GM23338 (cell line): ENCODE measurements around the gene EPPIN. TPM values are rescaled to one million over a fixed set of nuclear protein-coding genes. Genes with fewer than 3 reads are reported as not detected.

Experiments used
- ATAC-seq: fragments of 200-7000 bp; cut with Tn5 transposase; 3 replicates; pipeline ENCODE4 v1.9.1; 2020
- DNase-seq: peaks from one replicate; pipeline ENCODE4 v3.0.0-alpha.2; 2015; ENCODE audit warnings: low spot score
- H2AFZ ChIP-seq: fragments of 200-600 bp; sonication (generic); 2 replicates; pipeline ENCODE4 v1.8.0; 2016; ENCODE audit warnings: antibody characterized with exemption, mild to moderate bottlenecking, moderate library complexity
- H3F3A ChIP-seq: fragments of 200-600 bp; sonication (generic); replicated peaks from 2 replicates; pipeline ENCODE4 v1.8.0; 2017; ENCODE audit warnings: antibody characterized with exemption, mixed run types, low read depth
- H3K27ac ChIP-seq: fragments of 200-600 bp; sonication (generic); 2 replicates; pipeline ENCODE4 v1.6.1; 2016; ENCODE audit warnings: low read depth
- H3K27me3 ChIP-seq: fragments of 200-600 bp; sonication (generic); 2 replicates; pipeline ENCODE4 v1.8.0; 2016; ENCODE audit warnings: mild to moderate bottlenecking, mixed run types, moderate library complexity; ENCODE audit not compliant: insufficient read depth
- H3K36me3 ChIP-seq: fragments of 200-600 bp; sonication (generic); 2 replicates; pipeline ENCODE4 v1.8.0; 2016; ENCODE audit warnings: mild to moderate bottlenecking; ENCODE audit not compliant: insufficient read depth
- H3K4me1 ChIP-seq: fragments of 200-600 bp; sonication (generic); 2 replicates; pipeline ENCODE4 v1.8.0; 2016; ENCODE audit warnings: mild to moderate bottlenecking, moderate library complexity; ENCODE audit not compliant: insufficient read depth
- H3K4me2 ChIP-seq: fragments of 200-600 bp; sonication (generic); 2 replicates; pipeline ENCODE4 v1.7.1; 2017; ENCODE audit warnings: mixed run types
- H3K4me3 ChIP-seq: fragments of 200-600 bp; sonication (generic); 2 replicates; pipeline ENCODE4 v1.6.1; 2016; ENCODE audit warnings: mixed run types
- H3K79me2 ChIP-seq: fragments of 200-600 bp; sonication (generic); replicated peaks from 2 replicates; pipeline ENCODE4 v1.8.0; 2017; ENCODE audit warnings: mild to moderate bottlenecking; ENCODE audit not compliant: insufficient read depth
- H3K9me2 ChIP-seq: fragments of 200-600 bp; sonication (generic); 2 replicates; pipeline ENCODE4 v1.8.0; 2017; ENCODE audit not compliant: insufficient read depth
- H4K20me1 ChIP-seq: fragments of 200-600 bp; sonication (generic); replicated peaks from 2 replicates; pipeline ENCODE4 v1.8.0; 2017; ENCODE audit warnings: mild to moderate bottlenecking; ENCODE audit not compliant: insufficient read depth
- H3K27ac Mint-ChIP-seq: 2 replicates; pipeline ENCODE4 v1.8.0; 2020; ENCODE audit warnings: inconsistent platforms, mild to moderate bottlenecking, moderate library complexity, mixed read lengths
- H3K27me3 Mint-ChIP-seq: 3 replicates; pipeline ENCODE4 v1.8.0; 2022; ENCODE audit warnings: low read depth, mild to moderate bottlenecking, moderate library complexity, mixed read lengths, inconsistent platforms; ENCODE audit not compliant: insufficient read depth, poor library complexity
- H3K36me3 Mint-ChIP-seq: 3 replicates; pipeline ENCODE4 v1.8.0; 2021; ENCODE audit warnings: low read depth, mild to moderate bottlenecking, inconsistent platforms, moderate library complexity, mixed read lengths
- H3K4me1 Mint-ChIP-seq: 3 replicates; pipeline ENCODE4 v1.8.0; 2020; ENCODE audit warnings: mild to moderate bottlenecking, inconsistent platforms, mixed read lengths
- H3K4me3 Mint-ChIP-seq: 3 replicates; pipeline ENCODE4 v1.8.0; 2021; ENCODE audit warnings: moderate library complexity, mild to moderate bottlenecking, inconsistent platforms, mixed read lengths
- H3K9me3 Mint-ChIP-seq: 3 replicates; pipeline ENCODE4 v1.8.0; 2020; ENCODE audit warnings: moderate library complexity, mild to moderate bottlenecking, inconsistent platforms, mixed read lengths
- CREB1 ChIP-seq: fragments of 250-450 bp; sonication (Bioruptor Pico); IDR thresholded peaks from 2 replicates; pipeline ENCODE4 v1.5.0; 2020; ENCODE audit warnings: low read depth, mild to moderate bottlenecking, moderate library complexity
- CTCF ChIP-seq, 2 experiments: fragments of 200-600 bp in 1 of 2; sonication (generic) in 1 of 2; conservative IDR thresholded peaks; 2 replicates each; pipeline versions ENCODE4 v1.5.1 to v1.6.1; 2016 to 2017; ENCODE audit warnings: antibody characterized with exemption in 2 of 2, low read depth in 2 of 2, mild to moderate bottlenecking in 2 of 2, moderate library complexity in 1 of 2
- EZH2 ChIP-seq: fragments of 200-600 bp; sonication (generic); IDR thresholded peaks from one replicate; pipeline ENCODE4 v1.8.0; 2017; ENCODE audit warnings: antibody characterized with exemption, mild to moderate bottlenecking, low read depth; ENCODE audit not compliant: unreplicated experiment
- EZH2phosphoT487 ChIP-seq: fragments of 200-600 bp; sonication (generic); IDR thresholded peaks from one replicate; pipeline ENCODE4 v1.8.1; 2018; ENCODE audit warnings: antibody characterized with exemption; ENCODE audit not compliant: unreplicated experiment
- POLR2AphosphoS5 ChIP-seq: IDR thresholded peaks from 2 replicates; pipeline ENCODE4 v1.6.1; 2016; ENCODE audit warnings: antibody characterized with exemption, low read depth
- REST ChIP-seq: IDR thresholded peaks from one replicate; pipeline ENCODE4 v1.6.1; 2018; ENCODE audit warnings: antibody characterized with exemption; ENCODE audit not compliant: unreplicated experiment
- STAT1 ChIP-seq: IDR thresholded peaks from one replicate; pipeline ENCODE4 v1.6.1; 2016; ENCODE audit warnings: antibody characterized with exemption; ENCODE audit not compliant: unreplicated experiment
- ZNF114 ChIP-seq: fragments of 250-450 bp; sonication (Bioruptor Pico); IDR thresholded peaks from 2 replicates; pipeline ENCODE4 v1.5.0; 2020; ENCODE audit warnings: mild to moderate bottlenecking, moderate library complexity
- ZNF331 ChIP-seq: fragments of 250-450 bp; sonication (Bioruptor Pico); IDR thresholded peaks from 2 replicates; pipeline ENCODE4 v1.5.0; 2020; ENCODE audit warnings: low read depth, mild to moderate bottlenecking, moderate library complexity
- polyA plus RNA-seq: library from polyadenylated mRNA; unstranded; fragments of >200 nt; fragmentation: Nextera tagmentation; extraction: Ambion mirVana; gene quantifications from 2 replicates; pipeline ENCODE4 v1.2.1, GENCODE V29; 2016
- total RNA-seq: library from RNA; depleted of rRNA; stranded (reverse); fragments of >200 nt; shearing (Covaris generic); gene quantifications from 2 replicates; pipeline ENCODE4 v1.2.3, GENCODE V29; 2014
- TF ChIP-seq, protein P1 (sequence below): fragments of 250-450 bp; sonication (Bioruptor Pico); IDR thresholded peaks from 2 replicates; pipeline ENCODE4 v1.5.0; 2020; ENCODE audit warnings: mild to moderate bottlenecking, moderate library complexity

EPPIN gene
- total and polyA plus RNA-seq, 2 experiments from 2014 or later, result 0.78 TPM; not detected in 1

DNA sequence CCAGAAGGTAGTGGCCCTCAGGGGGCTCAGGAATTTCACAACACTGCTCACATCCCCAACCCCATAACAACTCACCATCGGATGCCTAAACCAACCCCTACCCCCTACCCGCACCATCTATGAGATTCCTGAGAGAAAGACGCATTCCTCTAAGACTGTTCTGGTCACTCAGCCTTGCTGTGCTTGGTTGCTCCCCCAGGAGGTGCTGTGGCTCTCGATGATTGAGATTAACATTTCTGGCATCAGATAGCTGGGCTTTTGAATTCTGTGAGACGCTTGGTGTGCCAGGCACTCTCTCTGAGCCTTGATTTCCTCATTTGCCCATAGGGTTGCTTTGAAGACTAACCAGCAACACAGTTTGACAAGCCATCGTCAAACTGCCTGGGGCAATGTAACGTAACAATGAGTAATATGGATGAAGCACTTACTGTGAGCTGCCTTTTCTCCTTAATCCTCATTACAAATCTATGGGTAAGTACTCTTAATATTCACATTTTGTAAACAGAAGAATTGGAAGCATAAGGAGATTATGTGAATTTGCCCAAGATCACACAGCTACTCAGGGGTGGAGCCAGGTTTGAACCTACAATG lies 8.9 kb downstream of the EPPIN start:
- Histone ChIP-seq H3K4me1 (no peaks in the 10 kb centered on the region), H3K4me3 (no peak overlapping the region), H3K4me2 (no peak overlapping the region), H3F3A (no peaks in the 10 kb centered on the region), H2AFZ (no peak overlapping the region), H3K9me2 (peaks cover 6% of the 10 kb centered on the region; the same call in 1 of the 2 replicates), H3K36me3 (no peaks in the 10 kb centered on the region), H3K27ac (no peak overlapping the region), H4K20me1 (no peaks in the 10 kb centered on the region), H3K27me3 (no peaks in the 10 kb centered on the region), H3K79me2 (no peaks in the 10 kb centered on the region)
- peak; percentile 72 for DNase-seq
- no peak for TF ChIP-seq ZNF114 (CRISPR knock-in tag)
- TF ChIP-seq CTCF (conservative IDR thresholded peaks at IDR 0.05; ENCODE audit: low read depth in 2 of 2), result peak; percentile 62 to 65
- no peak for TF ChIP-seq CREB1 (CRISPR knock-in tag)
- no peaks in the 10 kb centered on the region for H3K36me3 Mint-ChIP-seq
- no peaks in the 10 kb centered on the region for H3K9me3 Mint-ChIP-seq
- no peaks in the 10 kb centered on the region; the same call in 2 of the 3 replicates for H3K4me1 Mint-ChIP-seq
- H3K27me3 Mint-ChIP-seq, result no peaks in the 10 kb centered on the region
- ATAC-seq, result peak; percentile 84
- H3K27ac Mint-ChIP-seq, result no peak overlapping the region
- H3K4me3 Mint-ChIP-seq, result no peak overlapping the region

DNA sequence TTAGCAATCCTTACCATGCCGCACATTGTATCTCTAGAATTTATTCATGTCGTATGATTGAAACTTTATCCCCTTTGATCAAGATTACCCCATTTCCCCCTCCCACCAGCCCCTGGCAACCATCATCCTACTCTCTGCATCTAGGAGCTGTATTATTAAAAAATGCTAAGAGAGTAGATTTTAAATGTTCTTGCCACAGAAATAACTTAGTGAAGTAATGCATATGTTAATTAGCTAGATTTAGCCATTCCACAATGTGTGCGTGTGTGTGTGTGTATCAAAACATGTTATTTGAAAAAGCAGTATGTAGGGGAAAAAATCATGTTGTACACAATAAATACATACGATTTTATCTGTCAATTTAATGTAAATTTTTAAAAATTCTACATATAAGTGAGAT lies 19.9 kb downstream of the EPPIN start:
- Mint-ChIP-seq H3K27me3 (peaks cover 2% of the 10 kb centered on the region), H3K4me1 (no peaks in the 10 kb centered on the region), H3K27ac (no peak overlapping the region), H3K4me3 (no peak overlapping the region), H3K9me3 (no peaks in the 10 kb centered on the region), H3K36me3 (no peaks in the 10 kb centered on the region)
- Histone ChIP-seq H3F3A (no peaks in the 10 kb centered on the region), H3K4me2 (no peak overlapping the region), H3K4me1 (no peaks in the 10 kb centered on the region), H3K27me3 (no peaks in the 10 kb centered on the region), H3K79me2 (no peaks in the 10 kb centered on the region), H3K36me3 (no peaks in the 10 kb centered on the region), H3K9me2 (no peaks in the 10 kb centered on the region), H4K20me1 (no peaks in the 10 kb centered on the region), H3K27ac (no peak overlapping the region), H2AFZ (no peak overlapping the region), H3K4me3 (no peak overlapping the region)
- no peak for DNase-seq
- no peak for ATAC-seq
- TF ChIP-seq CREB1 (CRISPR knock-in tag), result no peak
- TF ChIP-seq EZH2, result no peak
- no peak for TF ChIP-seq REST
- TF ChIP-seq POLR2AphosphoS5, result no peak
- TF ChIP-seq ZNF331, result no peak
- TF ChIP-seq, protein P1, sequence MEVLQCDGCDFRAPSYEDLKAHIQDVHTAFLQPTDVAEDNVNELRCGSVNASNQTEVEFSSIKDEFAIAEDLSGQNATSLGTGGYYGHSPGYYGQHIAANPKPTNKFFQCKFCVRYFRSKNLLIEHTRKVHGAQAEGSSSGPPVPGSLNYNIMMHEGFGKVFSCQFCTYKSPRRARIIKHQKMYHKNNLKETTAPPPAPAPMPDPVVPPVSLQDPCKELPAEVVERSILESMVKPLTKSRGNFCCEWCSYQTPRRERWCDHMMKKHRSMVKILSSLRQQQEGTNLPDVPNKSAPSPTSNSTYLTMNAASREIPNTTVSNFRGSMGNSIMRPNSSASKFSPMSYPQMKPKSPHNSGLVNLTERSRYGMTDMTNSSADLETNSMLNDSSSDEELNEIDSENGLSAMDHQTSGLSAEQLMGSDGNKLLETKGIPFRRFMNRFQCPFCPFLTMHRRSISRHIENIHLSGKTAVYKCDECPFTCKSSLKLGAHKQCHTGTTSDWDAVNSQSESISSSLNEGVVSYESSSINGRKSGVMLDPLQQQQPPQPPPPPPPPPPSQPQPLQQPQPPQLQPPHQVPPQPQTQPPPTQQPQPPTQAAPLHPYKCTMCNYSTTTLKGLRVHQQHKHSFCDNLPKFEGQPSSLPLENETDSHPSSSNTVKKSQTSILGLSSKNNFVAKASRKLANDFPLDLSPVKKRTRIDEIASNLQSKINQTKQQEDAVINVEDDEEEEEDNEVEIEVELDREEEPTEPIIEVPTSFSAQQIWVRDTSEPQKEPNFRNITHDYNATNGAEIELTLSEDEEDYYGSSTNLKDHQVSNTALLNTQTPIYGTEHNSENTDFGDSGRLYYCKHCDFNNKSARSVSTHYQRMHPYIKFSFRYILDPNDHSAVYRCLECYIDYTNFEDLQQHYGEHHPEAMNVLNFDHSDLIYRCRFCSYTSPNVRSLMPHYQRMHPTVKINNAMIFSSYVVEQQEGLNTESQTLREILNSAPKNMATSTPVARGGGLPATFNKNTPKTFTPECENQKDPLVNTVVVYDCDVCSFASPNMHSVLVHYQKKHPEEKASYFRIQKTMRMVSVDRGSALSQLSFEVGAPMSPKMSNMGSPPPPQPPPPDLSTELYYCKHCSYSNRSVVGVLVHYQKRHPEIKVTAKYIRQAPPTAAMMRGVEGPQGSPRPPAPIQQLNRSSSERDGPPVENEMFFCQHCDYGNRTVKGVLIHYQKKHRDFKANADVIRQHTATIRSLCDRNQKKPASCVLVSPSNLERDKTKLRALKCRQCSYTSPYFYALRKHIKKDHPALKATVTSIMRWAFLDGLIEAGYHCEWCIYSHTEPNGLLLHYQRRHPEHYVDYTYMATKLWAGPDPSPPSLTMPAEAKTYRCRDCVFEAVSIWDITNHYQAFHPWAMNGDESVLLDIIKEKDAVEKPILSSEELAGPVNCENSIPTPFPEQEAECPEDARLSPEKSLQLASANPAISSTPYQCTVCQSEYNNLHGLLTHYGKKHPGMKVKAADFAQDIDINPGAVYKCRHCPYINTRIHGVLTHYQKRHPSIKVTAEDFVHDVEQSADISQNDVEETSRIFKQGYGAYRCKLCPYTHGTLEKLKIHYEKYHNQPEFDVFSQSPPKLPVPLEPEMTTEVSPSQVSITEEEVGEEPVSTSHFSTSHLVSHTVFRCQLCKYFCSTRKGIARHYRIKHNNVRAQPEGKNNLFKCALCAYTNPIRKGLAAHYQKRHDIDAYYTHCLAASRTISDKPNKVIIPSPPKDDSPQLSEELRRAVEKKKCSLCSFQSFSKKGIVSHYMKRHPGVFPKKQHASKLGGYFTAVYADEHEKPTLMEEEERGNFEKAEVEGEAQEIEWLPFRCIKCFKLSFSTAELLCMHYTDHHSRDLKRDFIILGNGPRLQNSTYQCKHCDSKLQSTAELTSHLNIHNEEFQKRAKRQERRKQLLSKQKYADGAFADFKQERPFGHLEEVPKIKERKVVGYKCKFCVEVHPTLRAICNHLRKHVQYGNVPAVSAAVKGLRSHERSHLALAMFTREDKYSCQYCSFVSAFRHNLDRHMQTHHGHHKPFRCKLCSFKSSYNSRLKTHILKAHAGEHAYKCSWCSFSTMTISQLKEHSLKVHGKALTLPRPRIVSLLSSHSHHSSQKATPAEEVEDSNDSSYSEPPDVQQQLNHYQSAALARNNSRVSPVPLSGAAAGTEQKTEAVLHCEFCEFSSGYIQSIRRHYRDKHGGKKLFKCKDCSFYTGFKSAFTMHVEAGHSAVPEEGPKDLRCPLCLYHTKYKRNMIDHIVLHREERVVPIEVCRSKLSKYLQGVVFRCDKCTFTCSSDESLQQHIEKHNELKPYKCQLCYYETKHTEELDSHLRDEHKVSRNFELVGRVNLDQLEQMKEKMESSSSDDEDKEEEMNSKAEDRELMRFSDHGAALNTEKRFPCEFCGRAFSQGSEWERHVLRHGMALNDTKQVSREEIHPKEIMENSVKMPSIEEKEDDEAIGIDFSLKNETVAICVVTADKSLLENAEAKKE, result no peak
- no peak for TF ChIP-seq ZNF114 (CRISPR knock-in tag)
- TF ChIP-seq EZH2phosphoT487, result no peak
- no peak for TF ChIP-seq STAT1
